B cell (primary cell): ENCODE measurements around the gene PTPN4. TPM values are rescaled to one million over a fixed set of nuclear protein-coding genes. Genes with fewer than 3 reads are reported as not detected.

Experiments
- ATAC-seq: fragments of 200-7000 bp; cut with Tn5 transposase; one replicate; pipeline ENCODE4 v1.10.0; 2021; ENCODE audit warnings: low read depth, mild to moderate bottlenecking, moderate number of reproducible peaks, moderate library complexity
- CTCF ChIA-PET: fragments of 350-600 bp; sonication (Branson Sonifier 250); formaldehyde crosslinking; loops from one replicate; lab custom pipeline; 2021; ENCODE audit warnings: antibody characterized with exemption, inconsistent platforms; lab: Charles Lee
- POLR2A ChIA-PET: fragments of 350-600 bp; sonication (Branson Sonifier 250); formaldehyde crosslinking; loops from one replicate; lab custom pipeline; 2021; ENCODE audit warnings: antibody characterized with exemption; lab: Charles Lee
- DNase-seq: peaks from one replicate; pipeline ENCODE4 v3.0.0; 2013
- H2AFZ ChIP-seq: 2 replicates; pipeline ENCODE4 v1.6.1; 2012; ENCODE audit warnings: mild to moderate bottlenecking, low read depth, low read length; ENCODE audit not compliant: insufficient read depth, poor library complexity, severe bottlenecking
- H3K27ac ChIP-seq, 2 donors: 1 replicate in 1 of 2; 2 replicates in 1 of 2; pipeline ENCODE4 v1.5.1; 2012 to 2013; ENCODE audit warnings: low read length in 2 of 2, mild to moderate bottlenecking in 2 of 2, moderate library complexity in 1 of 2
- H3K27me3 ChIP-seq, 4 experiments: fragments of 200-600 bp in 1 of 4; sonication (generic) in 1 of 4; replicated peaks in 1 of 4; 1 replicate in 2 of 4; 2 replicates in 2 of 4; pipeline versions ENCODE4 v1.6.1 to v1.7.0; 2013 to 2016; ENCODE audit warnings: low read length in 3 of 4, mild to moderate bottlenecking in 2 of 4, mixed read lengths in 1 of 4, moderate library complexity in 1 of 4; ENCODE audit not compliant: insufficient read depth in 4 of 4, control insufficient read depth in 3 of 4; ENCODE audit errors: control extremely low read depth in 1 of 4
- H3K36me3 ChIP-seq, 2 experiments: replicated peaks in 1 of 2; 1 replicate in 1 of 2; 2 replicates in 1 of 2; pipeline versions ENCODE4 v1.6.1 to v1.7.1; 2013; ENCODE audit warnings: low read length in 1 of 2; ENCODE audit not compliant: insufficient read depth in 2 of 2, control insufficient read depth in 1 of 2; ENCODE audit errors: control extremely low read depth in 1 of 2, extremely low read depth in 1 of 2
- H3K4me1 ChIP-seq, 2 donors: fragments of 200-600 bp in 1 of 2; sonication (generic) in 1 of 2; 1 replicate in 1 of 2; 2 replicates in 1 of 2; pipeline versions ENCODE4 v1.5.1 to v1.6.1; 2013 to 2017; ENCODE audit warnings: low read length in 2 of 2; ENCODE audit not compliant: control insufficient read depth in 2 of 2, insufficient read depth in 2 of 2
- H3K4me2 ChIP-seq: replicated peaks from 2 replicates; pipeline ENCODE3; 2012; ENCODE audit warnings: mild to moderate bottlenecking, low read depth, low read length; ENCODE audit not compliant: poor library complexity, severe bottlenecking
- H3K4me3 ChIP-seq, 5 experiments: fragments of 200-600 bp in 1 of 5; sonication (generic) in 1 of 5; 1 replicate in 3 of 5; 2 replicates in 2 of 5; pipeline versions ENCODE4 v1.5.1 to v1.7.0; 2011 to 2016; ENCODE audit warnings: low read length in 4 of 5, mild to moderate bottlenecking in 4 of 5, low read depth in 2 of 5, control low read depth in 1 of 5, moderate library complexity in 1 of 5; ENCODE audit not compliant: insufficient read depth in 1 of 5; ENCODE audit errors: control extremely low read depth in 1 of 5, extremely low read depth in 1 of 5
- H3K79me2 ChIP-seq: fragments of 200-600 bp; sonication (generic); one replicate; pipeline ENCODE4 v1.6.0; 2016; ENCODE audit warnings: low read length; ENCODE audit not compliant: control insufficient read depth, insufficient read depth
- H3K9ac ChIP-seq: fragments of 200-600 bp; sonication (generic); 2 replicates; pipeline ENCODE4 v1.6.1; 2017; ENCODE audit warnings: mild to moderate bottlenecking, low read length, moderate library complexity
- H3K9me3 ChIP-seq, 3 donors: one replicate each; pipeline versions ENCODE4 v1.6.1 to v1.7.1; 2013; ENCODE audit warnings: low read length in 2 of 3; ENCODE audit not compliant: control insufficient read depth in 2 of 3, insufficient read depth in 1 of 3; ENCODE audit errors: control extremely low read depth in 1 of 3
- H4K20me1 ChIP-seq: 2 replicates; pipeline ENCODE4 v1.6.0; 2012; ENCODE audit warnings: mild to moderate bottlenecking, low read length; ENCODE audit not compliant: insufficient read depth, control insufficient read depth, poor library complexity, severe bottlenecking
- H3K27ac Mint-ChIP-seq: one replicate; pipeline ENCODE4 v1.8.0; 2021; ENCODE audit warnings: mixed read lengths
- H3K27me3 Mint-ChIP-seq: one replicate; pipeline ENCODE4 v1.8.0; 2021; ENCODE audit warnings: mixed read lengths
- H3K4me1 Mint-ChIP-seq: one replicate; pipeline ENCODE4 v1.8.0; 2021; ENCODE audit warnings: mixed read lengths
- H3K4me3 Mint-ChIP-seq: one replicate; pipeline ENCODE4 v1.8.0; 2021; ENCODE audit warnings: mixed read lengths
- H3K9me3 Mint-ChIP-seq: one replicate; pipeline ENCODE4 v1.8.0; 2022; ENCODE audit warnings: mixed read lengths; ENCODE audit not compliant: insufficient read depth
- EZH2 ChIP-seq: IDR thresholded peaks from 2 replicates; pipeline ENCODE4 v1.6.1; 2012; ENCODE audit warnings: borderline replicate concordance, low read depth, mild to moderate bottlenecking, moderate library complexity, low read length; ENCODE audit not compliant: insufficient read depth, poor library complexity, severe bottlenecking
- WGBS: methylation state at CpG from one replicate; pipeline ENCODE4 v1.1.5; 2013; ENCODE audit warnings: missing lambda C conversion rate; ENCODE audit not compliant: insufficient coverage; 5-methylcytosine and 5-hydroxymethylcytosine counted together
- intact Hi-C: fragments of 100-400 bp; cut with micrococcal nuclease; formaldehyde crosslinking; loops from one replicate; pipeline ENCODE4 v1.10.0; 2022
- polyA plus RNA-seq: library from polyadenylated mRNA; depleted of rRNA; stranded (reverse); fragments of >200 nt; gene quantifications from 2 replicates; pipeline ENCODE4 v1.2.3, GENCODE V29; 2012
- total RNA-seq, 2 donors: library from RNA; stranded (reverse); fragments of 120-200 nt in 1 of 2; gene quantifications; 1 replicate in 1 of 2; 2 replicates in 1 of 2; pipeline versions ENCODE4 v1.2.3 to v1.2.4, GENCODE V29; 2013 to 2022
- TF ChIP-seq, protein P1 (sequence below): fragments of 200-600 bp; IDR thresholded peaks from one replicate; pipeline ENCODE4 v1.8.0; 2022; ENCODE audit warnings: antibody characterized with exemption, mild to moderate bottlenecking

Gene PTPN4
- total and polyA plus RNA-seq, 2 donors (not counting 1 experiment from before 2014, with no cell fraction given): 12.6 to 54.8 TPM

DNA sequence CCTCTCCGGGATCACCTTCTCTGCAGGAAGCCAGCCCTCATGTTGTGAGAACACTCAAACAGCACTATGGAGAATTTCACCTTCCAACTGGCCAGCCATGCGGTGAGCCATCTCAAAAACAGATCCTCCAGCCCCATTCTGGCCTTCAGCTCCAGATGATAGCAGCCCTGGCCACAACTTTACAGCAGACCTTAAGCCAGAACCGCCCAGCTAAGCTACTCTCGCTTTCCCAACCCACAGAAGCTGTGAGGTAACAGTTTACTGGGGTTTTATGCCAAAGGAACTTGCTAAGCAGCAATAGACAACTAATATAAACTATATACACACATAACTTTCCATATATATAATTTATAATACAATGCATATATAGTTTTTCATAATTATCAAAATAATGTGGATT, 11.6 kb upstream of the PTPN4 start:
- 85% methylated on average over 2 of the region's 4 CpGs for WGBS
- Histone ChIP-seq H3K27me3 (no peaks in the 10 kb centered on the region), H3K27ac (no peak overlapping the region), H3K4me1 (no peaks in the 10 kb centered on the region), H3K9ac (no peak overlapping the region), H3K4me3 (no peak overlapping the region), H3K36me3 (no peaks in the 10 kb centered on the region), H3K4me2 (no peak overlapping the region), H2AFZ (no peak overlapping the region), H3K9me3 (no peaks in the 10 kb centered on the region), H4K20me1 (no peaks in the 10 kb centered on the region), H3K79me2 (no peaks in the 10 kb centered on the region)
- H3K4me3 Mint-ChIP-seq: no peak overlapping the region
- H3K27me3 Mint-ChIP-seq: peaks cover 40% of the 10 kb centered on the region
- DNase-seq: no peak
- H3K27ac Mint-ChIP-seq: no peak overlapping the region
- no peaks in the 10 kb centered on the region for H3K9me3 Mint-ChIP-seq
- ChIA-PET CTCF (interaction anchor here (1.2 to 3.8 kb wide), 3 partner anchors 51 to 428 kb away, joined by 3 to 17 read pairs (median 4); no protein-coding TSS in a partner anchor), POLR2A (no interaction called here)
- intact Hi-C loops: no loop called here
- TF ChIP-seq EZH2: no peak
- TF ChIP-seq, protein P1, sequence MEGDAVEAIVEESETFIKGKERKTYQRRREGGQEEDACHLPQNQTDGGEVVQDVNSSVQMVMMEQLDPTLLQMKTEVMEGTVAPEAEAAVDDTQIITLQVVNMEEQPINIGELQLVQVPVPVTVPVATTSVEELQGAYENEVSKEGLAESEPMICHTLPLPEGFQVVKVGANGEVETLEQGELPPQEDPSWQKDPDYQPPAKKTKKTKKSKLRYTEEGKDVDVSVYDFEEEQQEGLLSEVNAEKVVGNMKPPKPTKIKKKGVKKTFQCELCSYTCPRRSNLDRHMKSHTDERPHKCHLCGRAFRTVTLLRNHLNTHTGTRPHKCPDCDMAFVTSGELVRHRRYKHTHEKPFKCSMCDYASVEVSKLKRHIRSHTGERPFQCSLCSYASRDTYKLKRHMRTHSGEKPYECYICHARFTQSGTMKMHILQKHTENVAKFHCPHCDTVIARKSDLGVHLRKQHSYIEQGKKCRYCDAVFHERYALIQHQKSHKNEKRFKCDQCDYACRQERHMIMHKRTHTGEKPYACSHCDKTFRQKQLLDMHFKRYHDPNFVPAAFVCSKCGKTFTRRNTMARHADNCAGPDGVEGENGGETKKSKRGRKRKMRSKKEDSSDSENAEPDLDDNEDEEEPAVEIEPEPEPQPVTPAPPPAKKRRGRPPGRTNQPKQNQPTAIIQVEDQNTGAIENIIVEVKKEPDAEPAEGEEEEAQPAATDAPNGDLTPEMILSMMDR: no peak
- ATAC-seq: no peak
- H3K4me1 Mint-ChIP-seq: no peaks in the 10 kb centered on the region

DNA sequence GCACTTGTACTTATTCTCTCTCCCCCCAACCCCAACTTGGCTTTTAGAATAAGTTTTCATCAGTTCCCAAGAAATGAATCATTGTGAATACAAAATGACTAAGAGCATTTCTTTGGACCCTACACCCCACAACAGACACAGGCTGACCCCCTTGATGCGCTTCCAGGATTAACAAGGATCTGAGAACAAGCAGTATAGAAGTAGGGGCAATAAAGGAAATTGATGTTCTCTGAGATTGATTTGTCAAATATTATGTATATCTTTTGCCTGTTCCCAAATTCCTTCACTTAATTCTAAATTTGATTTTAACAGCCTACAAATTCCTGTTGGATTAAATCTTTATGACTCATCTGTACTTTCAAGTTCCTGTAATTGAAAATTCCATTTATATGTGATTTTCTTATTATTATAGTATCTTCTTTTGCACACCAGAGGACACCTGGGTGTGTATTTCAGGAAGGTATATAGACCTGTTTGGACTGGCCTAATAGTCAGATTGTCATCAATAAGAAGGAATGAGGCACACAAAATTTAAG, 10.2 kb upstream of the PTPN4 start:
- no peaks in the 10 kb centered on the region for H3K9me3 Mint-ChIP-seq
- ChIA-PET POLR2A (no interaction called here), CTCF (interaction anchor here (1.4 to 3.8 kb wide), 2 partner anchors 49 to 426 kb away, joined by 4 to 17 read pairs; no protein-coding TSS in a partner anchor)
- no peak overlapping the region for H3K4me3 ChIP-seq
- no peak overlapping the region for H3K4me3 Mint-ChIP-seq
- no peaks in the 10 kb centered on the region for H3K4me1 ChIP-seq
- no peaks in the 10 kb centered on the region for H4K20me1 ChIP-seq
- WGBS: no CpG with 5 or more reads among the region's 1 CpG
- H3K4me1 Mint-ChIP-seq: peaks cover 2% of the 10 kb centered on the region
- intact Hi-C loops: loop anchor here (5.0 kb wide), 1 partner anchor 198 kb away; no protein-coding TSS in a partner anchor
- no peaks in the 10 kb centered on the region for H3K36me3 ChIP-seq
- H3K4me2 ChIP-seq: no peak overlapping the region
- ATAC-seq (no peak), DNase-seq (no peak)
- H3K27me3 Mint-ChIP-seq: peaks cover 34% of the 10 kb centered on the region
- H3K9ac ChIP-seq: no peak overlapping the region
- H3K27ac Mint-ChIP-seq: no peak overlapping the region
- TF ChIP-seq, protein P1: no peak
- TF ChIP-seq EZH2: no peak
- H3K79me2 ChIP-seq: no peaks in the 10 kb centered on the region
- H3K27ac ChIP-seq: no peak overlapping the region
- H3K9me3 ChIP-seq: no peaks in the 10 kb centered on the region
- no peak overlapping the region for H2AFZ ChIP-seq
- H3K27me3 ChIP-seq: no peaks in the 10 kb centered on the region
